Adrenal gland (tissue), 12 donors: Measurements from ENCODE around the gene MYO10. TPM values are rescaled to one million over a fixed set of nuclear protein-coding genes. Genes with fewer than 3 reads are reported as not detected.

Experiments
- DNase-seq, 7 donors: peaks; one replicate each; pipeline ENCODE4 v3.0.0-alpha.2; 2019 to 2020
- H3K27ac ChIP-seq, 5 donors: fragments of 200-600 bp; sonication (generic) in 4 of 5; 1 replicate in 3 of 5; 2 replicates in 2 of 5; pipeline versions ENCODE4 v1.5.1 to v1.8.0; 2016 to 2020; ENCODE audit warnings: mild to moderate bottlenecking in 1 of 5
- H3K27me3 ChIP-seq: fragments of 200-600 bp; 2 replicates; pipeline ENCODE4 v1.8.0; 2021
- H3K36me3 ChIP-seq, 2 donors: fragments of 200-600 bp; replicated peaks in 1 of 2; 1 replicate in 1 of 2; 2 replicates in 1 of 2; pipeline versions ENCODE4 v1.5.1 to v1.8.0; 2018 to 2022
- H3K4me1 ChIP-seq, 2 donors: fragments of 200-600 bp; replicated peaks in 1 of 2; 1 replicate in 1 of 2; 2 replicates in 1 of 2; pipeline versions ENCODE4 v1.5.1 to v1.8.0; 2018 to 2021
- H3K4me3 ChIP-seq, 4 donors: fragments of 200-600 bp; sonication (generic) in 3 of 4; one replicate each; pipeline ENCODE4 v1.5.1; 2016 to 2018
- H3K9me3 ChIP-seq, 3 donors: fragments of 200-600 bp; sonication (generic) in 1 of 3; replicated peaks in 1 of 3; 1 replicate in 2 of 3; 2 replicates in 1 of 3; pipeline versions ENCODE4 v1.5.1 to v1.8.0; 2016 to 2021
- CTCF ChIP-seq, 6 experiments: fragments of 450-650 bp in 4 of 6; fragments of 200-600 bp in 2 of 6; sonication (generic) in 1 of 6; IDR thresholded peaks; 1 replicate in 5 of 6; 2 replicates in 1 of 6; pipeline versions ENCODE4 v1.5.1 to v1.8.0; 2016 to 2021; ENCODE audit warnings: antibody characterized with exemption in 6 of 6, mild to moderate bottlenecking in 2 of 6, moderate library complexity in 1 of 6
- POLR2A ChIP-seq, 2 donors: fragments of 450-650 bp; IDR thresholded peaks; one replicate each; pipeline ENCODE4 v1.6.1; 2017; ENCODE audit warnings: antibody characterized with exemption in 2 of 2, mild to moderate bottlenecking in 2 of 2, moderate library complexity in 1 of 2
- WGBS, 4 donors: extraction: QIAGEN DNeasy Blood & Tissue Kit in 2 of 4; methylation state at CpG; one replicate each; pipeline versions ENCODE4 v1.1.5 to v1.1.7; 2013 to 2017; 5-methylcytosine and 5-hydroxymethylcytosine counted together
- intact Hi-C, 2 donors: fragments of 100-400 bp; cut with DNase I; formaldehyde crosslinking; loops; one replicate each; pipeline versions ENCODE4 v1.14.1 to v1.15.0; 2022 to 2023
- polyA plus RNA-seq, 3 donors: library from polyadenylated mRNA; stranded (reverse); fragments of 200-250 nt in 2 of 3; fragments of 350-450 nt in 1 of 3; fragmentation: Illumina TruSeq in 1 of 3; extraction: RNeasy Lipid Tissue Mini Kit (QIAGEN cat#74804) in 1 of 3; gene quantifications; one replicate each; pipeline ENCODE4 v1.2.3, GENCODE V29; 2013 to 2014
- total RNA-seq, 9 donors: library from RNA; depleted of rRNA in 4 of 9; stranded (reverse); fragments of >200 nt in 4 of 9; fragments of 120-200 nt in 1 of 9; fragmentation: NEBNext Ultra II Directional in 1 of 9; extraction: Animal tissue kit (Norgen Biotek cat#: 25700) in 1 of 9; gene quantifications; one replicate each; pipeline versions ENCODE4 v1.1.0 to v1.2.4, GENCODE V29; 2013 to 2023
- donor health status: healthy with polysubstance abuse.
- donor health status: Bipolar disorder and iron deficiency.
- donor health status: DM: yes; HTN: yes; CAD: no.
- donor health status: DM: no; HTN: no; CAD: no.
- donor health status: DM: no; HTN: no; CAD: no.
- donor health status: DM: yes; HTN: yes; CAD: no.

The MYO10 gene
- total and polyA plus RNA-seq, 12 donors: 2.2 to 38.9 (median 10.5) TPM

- Histone ChIP-seq H3K27me3 (peaks cover 29% of the 10 kb centered on the region), H3K36me3 (no peaks in the 10 kb centered on the region), H3K4me1 (no peaks in the 10 kb centered on the region), H3K9me3 (no peaks in the 10 kb centered on the region), H3K27ac (no peak overlapping the region), H3K4me3 (no peak overlapping the region)
- TF ChIP-seq POLR2A (IDR thresholded peaks at IDR 0.05): no peak
- TF ChIP-seq CTCF (IDR thresholded peaks at IDR 0.05): no peak
- WGBS, 4 donors: 85 to 94% (median 88%) methylated on average over 2 of the region's 2 CpGs
- intact Hi-C loops: no loop called here
- DNase-seq: no peak
These were observed 6.7 kb downstream of the MYO10 start for GRCh38 chr5:16929347-16929746.

- intact Hi-C loops: no loop called here
- Histone ChIP-seq H3K4me3 (no peak overlapping the region), H3K27me3 (peaks cover 12% of the 10 kb centered on the region), H3K4me1 (no peaks in the 10 kb centered on the region), H3K36me3 (no peaks in the 10 kb centered on the region), H3K9me3 (no peaks in the 10 kb centered on the region), H3K27ac (no peak overlapping the region)
- no peak for DNase-seq
- TF ChIP-seq CTCF (IDR thresholded peaks at IDR 0.05): no peak
- TF ChIP-seq POLR2A (IDR thresholded peaks at IDR 0.05): no peak
- 90 to 94% (median 93%) methylated on average over 8 of the region's 8 CpGs for WGBS, 4 donors
These were observed 8.5 kb downstream of the MYO10 start for GRCh38 chr5:16927613-16928012.

- no peaks in the 10 kb centered on the region for H3K9me3 ChIP-seq
- no peak for DNase-seq
- intact Hi-C loops: no loop called here
- H3K36me3 ChIP-seq: no peaks in the 10 kb centered on the region
- TF ChIP-seq CTCF (IDR thresholded peaks at IDR 0.05) (no peak), POLR2A (IDR thresholded peaks at IDR 0.05) (no peak)
- no peaks in the 10 kb centered on the region for H3K4me1 ChIP-seq
- no peak overlapping the region for H3K27ac ChIP-seq
- WGBS, 4 donors: 74 to 90% (median 82%) methylated on average over 7 to 8 of the region's 8 CpGs
- no peak overlapping the region for H3K4me3 ChIP-seq
- peaks cover 9% of the 10 kb centered on the region for H3K27me3 ChIP-seq
These were observed 9.7 kb downstream of the MYO10 start for GRCh38 chr5:16926417-16926816.

- no peak for DNase-seq
- Histone ChIP-seq H3K4me1 (no peaks in the 10 kb centered on the region), H3K9me3 (no peaks in the 10 kb centered on the region), H3K36me3 (no peaks in the 10 kb centered on the region), H3K27ac (no peak overlapping the region), H3K27me3 (no peaks in the 10 kb centered on the region), H3K4me3 (no peak overlapping the region)
- intact Hi-C loops: no loop called here
- 74 to 79% (median 77%) methylated on average over 8 of the region's 8 CpGs for WGBS, 4 donors
- TF ChIP-seq POLR2A (IDR thresholded peaks at IDR 0.05) (no peak), CTCF (IDR thresholded peaks at IDR 0.05) (no peak)
These were observed 11.9 kb downstream of the MYO10 start for GRCh38 chr5:16924206-16924605.
